ENCODE results near the gene ZBED5.
"Not testable (repeated sequence)": the region's sequence is repeated elsewhere in the genome, so short reads cannot be mapped to it uniquely, and the experiment has no call there.

ZBED5 gene

GRCh38 chr11:10838083-10838482 lies 19.8 kb downstream of the ZBED5 start:
- DNase-seq (ENCODE audit: low spot score): no peak

GRCh38 chr11:10836884-10837283 lies 21.0 kb downstream of the ZBED5 start:
- not testable (repeated sequence) for DNase-seq (ENCODE audit: low spot score)

GRCh38 chr11:10829139-10829538 lies 28.7 kb downstream of the ZBED5 start:
- DNase-seq (ENCODE audit: low spot score): no peak

- no peak for DNase-seq (ENCODE audit: low spot score)
Measured at GRCh38 chr11:10828402-10828801, 29.5 kb downstream of the ZBED5 start.

- DNase-seq (ENCODE audit: low spot score): no peak
Measured at GRCh38 chr11:10824888-10825287, 33.0 kb downstream of the ZBED5 start.

GRCh38 chr11:10823152-10823579 lies 34.7 kb downstream of the ZBED5 start:
- no peak for DNase-seq (ENCODE audit: low spot score)

- not testable (repeated sequence) for DNase-seq (ENCODE audit: low spot score)
Measured at GRCh38 chr11:10822491-10822890, 35.4 kb downstream of the ZBED5 start.

GRCh38 chr11:10818594-10818993 lies 39.3 kb downstream of the ZBED5 start:
- no peak for DNase-seq (ENCODE audit: low spot score)

- no peak for DNase-seq (ENCODE audit: low spot score)
Measured at GRCh38 chr11:10813945-10814344, 43.9 kb downstream of the ZBED5 start.

- peak; percentile 37 for DNase-seq (ENCODE audit: low spot score)
Measured at GRCh38 chr11:10809373-10810160, 48.3 kb downstream of the ZBED5 start.

GRCh38 chr11:10808553-10809372 lies 49.1 kb downstream of the ZBED5 start, which contains the start of gene EIF4G2:
Gene EIF4G2, minus strand, starts transcription at chr11:10808926.
- DNase-seq (ENCODE audit: low spot score): peak; percentile 98

- DNase-seq (ENCODE audit: low spot score): no peak
Measured at GRCh38 chr11:10808235-10808552, 49.7 kb downstream of the ZBED5 start.

- DNase-seq (ENCODE audit: low spot score): peak; percentile 31
Measured at GRCh38 chr11:10807493-10808234, 50.2 kb downstream of the ZBED5 start.

GRCh38 chr11:10806206-10806605 lies 51.6 kb downstream of the ZBED5 start:
- no peak for DNase-seq (ENCODE audit: low spot score)

GRCh38 chr11:10805741-10806140 lies 52.1 kb downstream of the ZBED5 start:
- no peak for DNase-seq (ENCODE audit: low spot score)

GRCh38 chr11:10803676-10804075 lies 54.2 kb downstream of the ZBED5 start:
- DNase-seq (ENCODE audit: low spot score): no peak
